ENCODE measurements around the gene HOMER1.

DNA sequence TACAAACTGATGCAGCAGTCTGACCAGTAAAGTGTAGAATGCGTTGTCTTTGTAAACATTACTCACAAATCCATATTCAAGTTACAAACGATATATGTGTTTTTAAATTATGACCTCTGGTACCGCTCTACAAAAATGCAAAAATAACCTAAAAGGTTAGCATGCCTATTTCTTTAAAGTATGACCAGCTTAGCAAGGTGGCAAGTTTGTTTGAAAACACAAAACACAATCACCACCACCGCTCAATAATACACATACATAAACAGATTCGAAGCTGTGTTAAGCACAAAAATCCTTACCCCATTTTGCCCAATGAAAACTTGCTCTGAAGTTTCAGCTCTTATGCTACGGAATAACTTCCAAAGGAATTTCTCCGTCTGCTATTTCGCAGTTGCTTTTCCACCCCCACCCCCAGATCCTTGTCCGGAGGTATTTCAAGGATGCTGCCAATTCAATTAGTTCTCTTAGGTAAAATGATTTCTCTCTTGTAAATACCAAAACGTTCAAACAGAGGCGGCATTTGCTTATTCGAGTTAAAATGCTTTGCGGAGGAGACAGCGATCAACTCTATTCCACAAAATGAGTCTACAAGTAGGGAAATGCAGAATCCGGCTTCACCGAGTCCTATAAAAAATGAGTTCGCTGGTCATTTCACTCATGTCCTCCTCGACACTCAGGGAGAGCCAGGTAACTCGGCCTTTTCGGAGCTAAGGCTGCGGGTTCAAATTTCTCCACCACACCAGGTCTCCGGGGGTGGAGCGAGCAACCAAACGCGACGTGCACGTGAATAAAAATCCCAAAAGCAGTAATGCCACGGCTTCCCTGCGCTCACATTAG is 1.2 kb downstream of the HOMER1 start:
- TF ChIP-seq, protein P1, sequence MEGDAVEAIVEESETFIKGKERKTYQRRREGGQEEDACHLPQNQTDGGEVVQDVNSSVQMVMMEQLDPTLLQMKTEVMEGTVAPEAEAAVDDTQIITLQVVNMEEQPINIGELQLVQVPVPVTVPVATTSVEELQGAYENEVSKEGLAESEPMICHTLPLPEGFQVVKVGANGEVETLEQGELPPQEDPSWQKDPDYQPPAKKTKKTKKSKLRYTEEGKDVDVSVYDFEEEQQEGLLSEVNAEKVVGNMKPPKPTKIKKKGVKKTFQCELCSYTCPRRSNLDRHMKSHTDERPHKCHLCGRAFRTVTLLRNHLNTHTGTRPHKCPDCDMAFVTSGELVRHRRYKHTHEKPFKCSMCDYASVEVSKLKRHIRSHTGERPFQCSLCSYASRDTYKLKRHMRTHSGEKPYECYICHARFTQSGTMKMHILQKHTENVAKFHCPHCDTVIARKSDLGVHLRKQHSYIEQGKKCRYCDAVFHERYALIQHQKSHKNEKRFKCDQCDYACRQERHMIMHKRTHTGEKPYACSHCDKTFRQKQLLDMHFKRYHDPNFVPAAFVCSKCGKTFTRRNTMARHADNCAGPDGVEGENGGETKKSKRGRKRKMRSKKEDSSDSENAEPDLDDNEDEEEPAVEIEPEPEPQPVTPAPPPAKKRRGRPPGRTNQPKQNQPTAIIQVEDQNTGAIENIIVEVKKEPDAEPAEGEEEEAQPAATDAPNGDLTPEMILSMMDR (IDR thresholded peaks at IDR 0.05; ENCODE audit: insufficient read depth, low read length, poor library complexity, severe bottlenecking), result no peak
- no peak for TF ChIP-seq EZH2phosphoT487 (conservative IDR thresholded peaks at IDR 0.05; ENCODE audit: low read length)

Measured in SU-DHL-6 (cell line).